ENCODE data around the gene ITGAD.
"Not testable (repeated sequence)": the region's sequence is repeated elsewhere in the genome, so short reads cannot be mapped to it uniquely, and the experiment has no call there.

The ITGAD gene

GRCh38 chr16:31414706-31415105, 21.6 kb downstream of the ITGAD start:
- Histone ChIP-seq H3K36me3 (ENCODE audit: insufficient read depth, insufficient read length, low read length) (no peaks in the 10 kb centered on the region), H3K9ac (ENCODE audit: insufficient read length, low read depth) (no peak overlapping the region), H3K27me3 (ENCODE audit: insufficient read depth, insufficient read length) (no peaks in the 10 kb centered on the region), H3K9me3 (ENCODE audit: insufficient read depth, low read length) (peaks cover 12% of the 10 kb centered on the region; the same call in 1 of the 2 replicates), H3K4me1 (ENCODE audit: insufficient read depth, insufficient read length) (peaks cover 5% of the 10 kb centered on the region), H3K4me3 (ENCODE audit: insufficient read length, low read depth) (no peak overlapping the region)
- no peak for DNase-seq (ENCODE audit: low read depth, low spot score)
- TF ChIP-seq SUZ12 (IDR thresholded peaks at IDR 0.05; ENCODE audit: extremely low read depth, insufficient read depth, insufficient read length) (no peak), YY1 (IDR thresholded peaks at IDR 0.05; ENCODE audit: insufficient read depth, insufficient read length) (no peak), ZNF274 (IDR thresholded peaks at IDR 0.05; ENCODE audit: low read depth, low read length) (no peak)

DNA sequence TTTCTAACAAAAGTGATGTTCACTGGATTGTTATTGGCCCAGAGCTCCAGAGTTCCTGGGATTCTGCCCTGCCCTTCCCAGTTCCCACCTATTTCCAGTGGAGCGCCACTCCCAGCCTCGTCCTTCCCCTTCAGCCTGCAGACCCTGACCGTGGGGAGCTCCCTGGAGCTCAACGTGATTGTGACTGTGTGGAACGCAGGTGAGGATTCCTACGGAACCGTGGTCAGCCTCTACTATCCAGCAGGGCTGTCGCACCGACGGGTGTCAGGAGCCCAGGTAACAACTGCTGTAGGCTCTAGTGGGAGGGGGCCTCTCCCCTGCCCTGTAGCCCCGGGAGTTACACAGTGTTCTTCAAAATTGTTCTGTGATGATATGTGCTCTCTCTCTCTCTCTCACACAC, 23.2 kb downstream of the ITGAD start:
- Histone ChIP-seq H3K27me3 (ENCODE audit: insufficient read depth, insufficient read length) (no peaks in the 10 kb centered on the region), H3K4me3 (ENCODE audit: insufficient read length, low read depth) (no peak overlapping the region), H3K4me1 (ENCODE audit: insufficient read depth, insufficient read length) (peaks cover 5% of the 10 kb centered on the region), H3K9me3 (ENCODE audit: insufficient read depth, low read length) (peaks cover 12% of the 10 kb centered on the region; the same call in 1 of the 2 replicates), H3K9ac (ENCODE audit: insufficient read length, low read depth) (no peak overlapping the region), H3K36me3 (ENCODE audit: insufficient read depth, insufficient read length, low read length) (no peaks in the 10 kb centered on the region)
- DNase-seq (ENCODE audit: low read depth, low spot score) = no peak
- TF ChIP-seq ZNF274 (IDR thresholded peaks at IDR 0.05; ENCODE audit: low read depth, low read length) (no peak), SUZ12 (IDR thresholded peaks at IDR 0.05; ENCODE audit: extremely low read depth, insufficient read depth, insufficient read length) (no peak), YY1 (IDR thresholded peaks at IDR 0.05; ENCODE audit: insufficient read depth, insufficient read length) (no peak)

- not testable (repeated sequence) for H3K4me3 ChIP-seq (ENCODE audit: insufficient read length, low read depth); H3K27me3 ChIP-seq (ENCODE audit: insufficient read depth, insufficient read length)
Observed at GRCh38 chr16:31417036-31417435, 23.9 kb downstream of the ITGAD start.

DNA sequence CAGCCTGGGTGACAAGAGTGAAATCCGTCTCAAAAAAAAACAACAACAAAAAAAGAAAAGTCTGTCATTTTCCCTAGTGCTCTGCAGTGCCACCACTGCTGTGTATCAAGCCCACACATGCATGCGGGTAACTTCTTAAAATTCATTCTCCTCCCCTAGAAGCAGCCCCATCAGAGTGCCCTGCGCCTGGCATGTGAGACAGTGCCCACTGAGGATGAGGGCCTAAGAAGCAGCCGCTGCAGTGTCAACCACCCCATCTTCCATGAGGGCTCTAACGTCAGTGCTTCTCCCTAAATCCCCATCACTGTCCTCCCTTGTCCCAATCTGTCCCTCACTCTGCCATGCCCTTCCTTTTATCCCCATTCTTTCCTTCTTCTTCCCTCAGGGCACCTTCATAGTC, 24.8 kb downstream of the ITGAD start:
- Histone ChIP-seq H3K9ac (ENCODE audit: insufficient read length, low read depth) (no peak overlapping the region), H3K4me1 (ENCODE audit: insufficient read depth, insufficient read length) (peaks cover 5% of the 10 kb centered on the region), H3K36me3 (ENCODE audit: insufficient read depth, insufficient read length, low read length) (no peaks in the 10 kb centered on the region), H3K9me3 (ENCODE audit: insufficient read depth, low read length) (peaks cover 17% of the 10 kb centered on the region; the same call in 1 of the 2 replicates), H3K4me3 (ENCODE audit: insufficient read length, low read depth) (no peak overlapping the region), H3K27me3 (ENCODE audit: insufficient read depth, insufficient read length) (no peaks in the 10 kb centered on the region)
- TF ChIP-seq ZNF274 (IDR thresholded peaks at IDR 0.05; ENCODE audit: low read depth, low read length) (no peak), SUZ12 (IDR thresholded peaks at IDR 0.05; ENCODE audit: extremely low read depth, insufficient read depth, insufficient read length) (no peak), YY1 (IDR thresholded peaks at IDR 0.05; ENCODE audit: insufficient read depth, insufficient read length) (no peak)
- no peak for DNase-seq (ENCODE audit: low read depth, low spot score)

More at GRCh38 chr16:31417036-31417435, 23.9 kb downstream of the ITGAD start:
- H3K36me3 ChIP-seq (ENCODE audit: insufficient read depth, insufficient read length, low read length); DNase-seq (ENCODE audit: low read depth, low spot score); H3K9ac ChIP-seq (ENCODE audit: insufficient read length, low read depth); H3K4me1 ChIP-seq (ENCODE audit: insufficient read depth, insufficient read length): not testable (repeated sequence)
- peaks cover 17% of the 10 kb centered on the region; the same call in 1 of the 2 replicates for H3K9me3 ChIP-seq (ENCODE audit: insufficient read depth, low read length)

DNA sequence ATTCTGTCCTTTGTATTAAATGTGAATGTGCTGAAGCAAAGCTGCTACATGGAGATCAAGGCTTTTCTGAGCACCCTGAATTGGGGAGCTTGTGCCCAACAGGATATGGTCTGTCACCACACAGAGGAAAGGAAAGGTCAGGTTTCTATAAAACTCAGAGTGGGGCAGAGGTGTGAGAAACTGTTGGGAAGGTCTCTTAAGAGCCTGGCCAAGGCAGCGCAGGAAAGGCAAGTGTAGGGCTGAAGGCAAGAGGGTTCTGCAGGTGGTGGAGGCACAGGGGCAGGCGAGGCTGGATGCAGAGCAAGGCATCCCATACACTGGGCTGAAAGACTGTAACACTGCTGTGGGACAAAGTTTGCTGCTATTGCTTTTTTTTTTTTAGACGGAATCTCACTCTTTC, 26.9 kb downstream of the ITGAD start:
- no peaks in the 10 kb centered on the region for H3K36me3 ChIP-seq (ENCODE audit: insufficient read depth, insufficient read length, low read length)
- no peak for TF ChIP-seq SUZ12 (IDR thresholded peaks at IDR 0.05; ENCODE audit: extremely low read depth, insufficient read depth, insufficient read length)
- TF ChIP-seq YY1 (IDR thresholded peaks at IDR 0.05; ENCODE audit: insufficient read depth, insufficient read length) = no peak
- no peak for TF ChIP-seq ZNF274 (IDR thresholded peaks at IDR 0.05; ENCODE audit: low read depth, low read length)
- DNase-seq (ENCODE audit: low read depth, low spot score) = no peak
- no peak overlapping the region for H3K9ac ChIP-seq (ENCODE audit: insufficient read length, low read depth)
- H3K4me3 ChIP-seq (ENCODE audit: insufficient read length, low read depth) = no peak overlapping the region
- no peaks in the 10 kb centered on the region for H3K27me3 ChIP-seq (ENCODE audit: insufficient read depth, insufficient read length)
- peaks cover 3% of the 10 kb centered on the region for H3K4me1 ChIP-seq (ENCODE audit: insufficient read depth, insufficient read length)
- H3K9me3 ChIP-seq (ENCODE audit: insufficient read depth, low read length) = peaks cover 17% of the 10 kb centered on the region; the same call in 1 of the 2 replicates

GRCh38 chr16:31421587-31421986, 28.5 kb downstream of the ITGAD start:
- H3K4me1 ChIP-seq (ENCODE audit: insufficient read depth, insufficient read length) = no peaks in the 10 kb centered on the region
- no peak overlapping the region for H3K4me3 ChIP-seq (ENCODE audit: insufficient read length, low read depth)
- peaks cover 17% of the 10 kb centered on the region; the same call in 1 of the 2 replicates for H3K9me3 ChIP-seq (ENCODE audit: insufficient read depth, low read length)
- no peaks in the 10 kb centered on the region for H3K36me3 ChIP-seq (ENCODE audit: insufficient read depth, insufficient read length, low read length)
- no peak for DNase-seq (ENCODE audit: low read depth, low spot score)
- TF ChIP-seq SUZ12 (IDR thresholded peaks at IDR 0.05; ENCODE audit: extremely low read depth, insufficient read depth, insufficient read length) (no peak), ZNF274 (IDR thresholded peaks at IDR 0.05; ENCODE audit: low read depth, low read length) (peak; percentile 69), YY1 (IDR thresholded peaks at IDR 0.05; ENCODE audit: insufficient read depth, insufficient read length) (no peak)
- no peaks in the 10 kb centered on the region for H3K27me3 ChIP-seq (ENCODE audit: insufficient read depth, insufficient read length)
- H3K9ac ChIP-seq (ENCODE audit: insufficient read length, low read depth) = no peak overlapping the region

GRCh38 chr16:31423241-31423640, 30.1 kb downstream of the ITGAD start:
- TF ChIP-seq ZNF274 (IDR thresholded peaks at IDR 0.05; ENCODE audit: low read depth, low read length) (no peak), YY1 (IDR thresholded peaks at IDR 0.05; ENCODE audit: insufficient read depth, insufficient read length) (no peak), SUZ12 (IDR thresholded peaks at IDR 0.05; ENCODE audit: extremely low read depth, insufficient read depth, insufficient read length) (no peak)
- H3K4me1 ChIP-seq (ENCODE audit: insufficient read depth, insufficient read length) = no peaks in the 10 kb centered on the region
- H3K27me3 ChIP-seq (ENCODE audit: insufficient read depth, insufficient read length) = no peaks in the 10 kb centered on the region
- no peak for DNase-seq (ENCODE audit: low read depth, low spot score)
- H3K9me3 ChIP-seq (ENCODE audit: insufficient read depth, low read length) = peaks cover 5% of the 10 kb centered on the region; the same call in 1 of the 2 replicates
- H3K9ac ChIP-seq (ENCODE audit: insufficient read length, low read depth) = no peak overlapping the region
- H3K36me3 ChIP-seq (ENCODE audit: insufficient read depth, insufficient read length, low read length) = no peaks in the 10 kb centered on the region
- H3K4me3 ChIP-seq (ENCODE audit: insufficient read length, low read depth) = no peak overlapping the region

Data from NT2/D1 (cell line).